Cardiac septum (tissue), 1 donor: Measurements from ENCODE around the gene ANLN. TPM values are rescaled to one million over a fixed set of nuclear protein-coding genes. Genes with fewer than 3 reads are reported as not detected.
"Not testable (repeated sequence)": the region's sequence is repeated elsewhere in the genome, so short reads cannot be mapped to it uniquely, and the experiment has no call there.

Source experiments
- DNase-seq: peaks from one replicate; pipeline ENCODE4 v3.0.0-alpha.2; 2020; ENCODE audit warnings: low spot score
- intact Hi-C: fragments of 100-400 bp; cut with DNase I; formaldehyde crosslinking; loops from one replicate; pipeline ENCODE4 v1.14.0; 2022
- total RNA-seq: library from RNA; stranded (reverse); fragmentation: NEBNext Ultra II Directional; extraction: Animal tissue kit (Norgen Biotek cat#: 25700); gene quantifications from one replicate; pipeline ENCODE4 v1.2.1, GENCODE V29; 2021
- donor health status: DM: no; HTN: no; CAD: no.

Gene ANLN
- total RNA-seq, 1 donor from 2014 or later: 0.57 TPM

GRCh38 chr7:36456548-36456947, 66.9 kb downstream of the ANLN start:
- no peak for DNase-seq
- intact Hi-C loops: no loop called here

- no peak for DNase-seq
- intact Hi-C loops: no loop called here
These were observed 69.7 kb downstream of the ANLN start for GRCh38 chr7:36459236-36459960.

- intact Hi-C loops: no loop called here
These were observed 71.3 kb downstream of the ANLN start for GRCh38 chr7:36460811-36461429.

GRCh38 chr7:36462551-36463137, 73.0 kb downstream of the ANLN start:
- intact Hi-C loops: no loop called here
- DNase-seq: no peak

More at GRCh38 chr7:36460811-36461429, 71.3 kb downstream of the ANLN start:
- DNase-seq: no peak

- DNase-seq: no peak
- intact Hi-C loops: no loop called here
These were observed 74.6 kb downstream of the ANLN start for GRCh38 chr7:36464271-36464670.

- intact Hi-C loops, DNase-seq: not testable (repeated sequence)
These were observed 76.3 kb downstream of the ANLN start for GRCh38 chr7:36466001-36466400.

GRCh38 chr7:36468370-36469101, 78.9 kb downstream of the ANLN start:
- DNase-seq: no peak
- intact Hi-C loops: no loop called here

GRCh38 chr7:36469236-36469635, 79.6 kb downstream of the ANLN start:
- DNase-seq: no peak
- intact Hi-C loops: no loop called here

- intact Hi-C loops: no loop called here
- DNase-seq: no peak
These were observed 82.6 kb downstream of the ANLN start for GRCh38 chr7:36472141-36472729.

- DNase-seq: no peak
- intact Hi-C loops: no loop called here
These were observed 84.0 kb downstream of the ANLN start for GRCh38 chr7:36473454-36474282.

- no peak for DNase-seq
- intact Hi-C loops: no loop called here
These were observed 84.8 kb downstream of the ANLN start for GRCh38 chr7:36474283-36475010.

- no peak for DNase-seq
- intact Hi-C loops: no loop called here
These were observed 85.3 kb downstream of the ANLN start for GRCh38 chr7:36475011-36475342.

GRCh38 chr7:36475381-36475780, 85.7 kb downstream of the ANLN start:
- intact Hi-C loops: no loop called here

GRCh38 chr7:36478745-36479144, 89.1 kb downstream of the ANLN start:
- no peak for DNase-seq
- intact Hi-C loops: no loop called here

More at GRCh38 chr7:36475381-36475780, 85.7 kb downstream of the ANLN start:
- DNase-seq: no peak

GRCh38 chr7:36483853-36484252, 94.2 kb downstream of the ANLN start:
- DNase-seq, intact Hi-C loops: not testable (repeated sequence)

GRCh38 chr7:36484265-36484664, 94.6 kb downstream of the ANLN start:
- DNase-seq: no peak
- intact Hi-C loops: no loop called here

- intact Hi-C loops: loop anchor here (5.0 kb wide), 2 partner anchors 186 to 696 kb away; no protein-coding TSS in a partner anchor
- no peak for DNase-seq
These were observed 96.7 kb downstream of the ANLN start for GRCh38 chr7:36486336-36486735.

- intact Hi-C loops: loop anchor here (2.0 to 5.0 kb wide), 3 partner anchors 184 to 711 kb away; no protein-coding TSS in a partner anchor
- DNase-seq: no peak
These were observed 98.2 kb downstream of the ANLN start for GRCh38 chr7:36487756-36488336.
